ENCODE data around the gene LRRC74A. TPM values are rescaled to one million over a fixed set of nuclear protein-coding genes. Genes with fewer than 3 reads are reported as not detected.

The LRRC74A gene
- total and polyA plus RNA-seq, 2 experiments from 2014 or later: not detected

- Histone ChIP-seq H3K4me2 (no peak overlapping the region), H2AFZ (no peak overlapping the region), H3K36me3 (ENCODE audit: insufficient read depth) (no peaks in the 10 kb centered on the region), H3K9me2 (ENCODE audit: insufficient read depth) (no peaks in the 10 kb centered on the region), H3K27ac (ENCODE audit: low read depth) (no peak overlapping the region), H3K4me3 (no peak overlapping the region), H3K4me1 (ENCODE audit: insufficient read depth) (0 out of 2 replicates have a peak, but pooled peaks cover 10% of the 10 kb centered on the region), H4K20me1 (replicated peaks; ENCODE audit: insufficient read depth) (no peaks in the 10 kb centered on the region), H3F3A (replicated peaks; ENCODE audit: low read depth) (no peaks in the 10 kb centered on the region), H3K79me2 (replicated peaks; ENCODE audit: insufficient read depth) (no peaks in the 10 kb centered on the region), H3K27me3 (ENCODE audit: insufficient read depth) (no peaks in the 10 kb centered on the region)
- Mint-ChIP-seq H3K36me3 (ENCODE audit: low read depth) (no peaks in the 10 kb centered on the region), H3K4me3 (no peak overlapping the region), H3K4me1 (peaks cover 11% of the 10 kb centered on the region), H3K27me3 (ENCODE audit: insufficient read depth, low read depth, poor library complexity) (peaks cover 6% of the 10 kb centered on the region), H3K9me3 (no peaks in the 10 kb centered on the region; the same call in 2 of the 3 replicates), H3K27ac (no peak overlapping the region)
- no peak for ATAC-seq
- no peak for DNase-seq (ENCODE audit: low spot score)
- TF ChIP-seq, protein P1, sequence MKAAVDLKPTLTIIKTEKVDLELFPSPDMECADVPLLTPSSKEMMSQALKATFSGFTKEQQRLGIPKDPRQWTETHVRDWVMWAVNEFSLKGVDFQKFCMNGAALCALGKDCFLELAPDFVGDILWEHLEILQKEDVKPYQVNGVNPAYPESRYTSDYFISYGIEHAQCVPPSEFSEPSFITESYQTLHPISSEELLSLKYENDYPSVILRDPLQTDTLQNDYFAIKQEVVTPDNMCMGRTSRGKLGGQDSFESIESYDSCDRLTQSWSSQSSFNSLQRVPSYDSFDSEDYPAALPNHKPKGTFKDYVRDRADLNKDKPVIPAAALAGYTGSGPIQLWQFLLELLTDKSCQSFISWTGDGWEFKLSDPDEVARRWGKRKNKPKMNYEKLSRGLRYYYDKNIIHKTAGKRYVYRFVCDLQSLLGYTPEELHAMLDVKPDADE (IDR thresholded peaks at IDR 0.05): no peak
- no peak for TF ChIP-seq POLR2AphosphoS5 (IDR thresholded peaks at IDR 0.05; ENCODE audit: low read depth)
- TF ChIP-seq EZH2 (IDR thresholded peaks at IDR 0.05; ENCODE audit: low read depth, unreplicated experiment): no peak
- TF ChIP-seq, protein P2, sequence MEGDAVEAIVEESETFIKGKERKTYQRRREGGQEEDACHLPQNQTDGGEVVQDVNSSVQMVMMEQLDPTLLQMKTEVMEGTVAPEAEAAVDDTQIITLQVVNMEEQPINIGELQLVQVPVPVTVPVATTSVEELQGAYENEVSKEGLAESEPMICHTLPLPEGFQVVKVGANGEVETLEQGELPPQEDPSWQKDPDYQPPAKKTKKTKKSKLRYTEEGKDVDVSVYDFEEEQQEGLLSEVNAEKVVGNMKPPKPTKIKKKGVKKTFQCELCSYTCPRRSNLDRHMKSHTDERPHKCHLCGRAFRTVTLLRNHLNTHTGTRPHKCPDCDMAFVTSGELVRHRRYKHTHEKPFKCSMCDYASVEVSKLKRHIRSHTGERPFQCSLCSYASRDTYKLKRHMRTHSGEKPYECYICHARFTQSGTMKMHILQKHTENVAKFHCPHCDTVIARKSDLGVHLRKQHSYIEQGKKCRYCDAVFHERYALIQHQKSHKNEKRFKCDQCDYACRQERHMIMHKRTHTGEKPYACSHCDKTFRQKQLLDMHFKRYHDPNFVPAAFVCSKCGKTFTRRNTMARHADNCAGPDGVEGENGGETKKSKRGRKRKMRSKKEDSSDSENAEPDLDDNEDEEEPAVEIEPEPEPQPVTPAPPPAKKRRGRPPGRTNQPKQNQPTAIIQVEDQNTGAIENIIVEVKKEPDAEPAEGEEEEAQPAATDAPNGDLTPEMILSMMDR (conservative IDR thresholded peaks at IDR 0.05; ENCODE audit: low read depth in 2 of 2): no peak
- no peak for TF ChIP-seq ZNF331 (CRISPR knock-in tag; IDR thresholded peaks at IDR 0.05; ENCODE audit: low read depth)
- TF ChIP-seq ZNF114 (CRISPR knock-in tag; IDR thresholded peaks at IDR 0.05): no peak
- no peak for TF ChIP-seq CREB1 (CRISPR knock-in tag; IDR thresholded peaks at IDR 0.05; ENCODE audit: low read depth)
- no peak for TF ChIP-seq EZH2phosphoT487 (IDR thresholded peaks at IDR 0.05; ENCODE audit: unreplicated experiment)
These were observed 55.1 kb downstream of the LRRC74A start for GRCh38 chr14:76881348-76881747.

GRCh38 chr14:76882651-76883050, 56.4 kb downstream of the LRRC74A start:
- no peaks in the 10 kb centered on the region for H3K36me3 ChIP-seq (ENCODE audit: insufficient read depth)
- no peaks in the 10 kb centered on the region for H3K36me3 Mint-ChIP-seq (ENCODE audit: low read depth)
- H2AFZ ChIP-seq: no peak overlapping the region
- TF ChIP-seq JUNB (IDR thresholded peaks at IDR 0.05; ENCODE audit: unreplicated experiment) (no peak), NANOG (IDR thresholded peaks at IDR 0.05; ENCODE audit: borderline replicate concordance) (no peak), CREB1 (CRISPR knock-in tag; IDR thresholded peaks at IDR 0.05; ENCODE audit: low read depth) (no peak), STAT1 (IDR thresholded peaks at IDR 0.05; ENCODE audit: unreplicated experiment) (no peak), POLR2AphosphoS5 (IDR thresholded peaks at IDR 0.05; ENCODE audit: low read depth) (no peak)
- TF ChIP-seq, protein P3, sequence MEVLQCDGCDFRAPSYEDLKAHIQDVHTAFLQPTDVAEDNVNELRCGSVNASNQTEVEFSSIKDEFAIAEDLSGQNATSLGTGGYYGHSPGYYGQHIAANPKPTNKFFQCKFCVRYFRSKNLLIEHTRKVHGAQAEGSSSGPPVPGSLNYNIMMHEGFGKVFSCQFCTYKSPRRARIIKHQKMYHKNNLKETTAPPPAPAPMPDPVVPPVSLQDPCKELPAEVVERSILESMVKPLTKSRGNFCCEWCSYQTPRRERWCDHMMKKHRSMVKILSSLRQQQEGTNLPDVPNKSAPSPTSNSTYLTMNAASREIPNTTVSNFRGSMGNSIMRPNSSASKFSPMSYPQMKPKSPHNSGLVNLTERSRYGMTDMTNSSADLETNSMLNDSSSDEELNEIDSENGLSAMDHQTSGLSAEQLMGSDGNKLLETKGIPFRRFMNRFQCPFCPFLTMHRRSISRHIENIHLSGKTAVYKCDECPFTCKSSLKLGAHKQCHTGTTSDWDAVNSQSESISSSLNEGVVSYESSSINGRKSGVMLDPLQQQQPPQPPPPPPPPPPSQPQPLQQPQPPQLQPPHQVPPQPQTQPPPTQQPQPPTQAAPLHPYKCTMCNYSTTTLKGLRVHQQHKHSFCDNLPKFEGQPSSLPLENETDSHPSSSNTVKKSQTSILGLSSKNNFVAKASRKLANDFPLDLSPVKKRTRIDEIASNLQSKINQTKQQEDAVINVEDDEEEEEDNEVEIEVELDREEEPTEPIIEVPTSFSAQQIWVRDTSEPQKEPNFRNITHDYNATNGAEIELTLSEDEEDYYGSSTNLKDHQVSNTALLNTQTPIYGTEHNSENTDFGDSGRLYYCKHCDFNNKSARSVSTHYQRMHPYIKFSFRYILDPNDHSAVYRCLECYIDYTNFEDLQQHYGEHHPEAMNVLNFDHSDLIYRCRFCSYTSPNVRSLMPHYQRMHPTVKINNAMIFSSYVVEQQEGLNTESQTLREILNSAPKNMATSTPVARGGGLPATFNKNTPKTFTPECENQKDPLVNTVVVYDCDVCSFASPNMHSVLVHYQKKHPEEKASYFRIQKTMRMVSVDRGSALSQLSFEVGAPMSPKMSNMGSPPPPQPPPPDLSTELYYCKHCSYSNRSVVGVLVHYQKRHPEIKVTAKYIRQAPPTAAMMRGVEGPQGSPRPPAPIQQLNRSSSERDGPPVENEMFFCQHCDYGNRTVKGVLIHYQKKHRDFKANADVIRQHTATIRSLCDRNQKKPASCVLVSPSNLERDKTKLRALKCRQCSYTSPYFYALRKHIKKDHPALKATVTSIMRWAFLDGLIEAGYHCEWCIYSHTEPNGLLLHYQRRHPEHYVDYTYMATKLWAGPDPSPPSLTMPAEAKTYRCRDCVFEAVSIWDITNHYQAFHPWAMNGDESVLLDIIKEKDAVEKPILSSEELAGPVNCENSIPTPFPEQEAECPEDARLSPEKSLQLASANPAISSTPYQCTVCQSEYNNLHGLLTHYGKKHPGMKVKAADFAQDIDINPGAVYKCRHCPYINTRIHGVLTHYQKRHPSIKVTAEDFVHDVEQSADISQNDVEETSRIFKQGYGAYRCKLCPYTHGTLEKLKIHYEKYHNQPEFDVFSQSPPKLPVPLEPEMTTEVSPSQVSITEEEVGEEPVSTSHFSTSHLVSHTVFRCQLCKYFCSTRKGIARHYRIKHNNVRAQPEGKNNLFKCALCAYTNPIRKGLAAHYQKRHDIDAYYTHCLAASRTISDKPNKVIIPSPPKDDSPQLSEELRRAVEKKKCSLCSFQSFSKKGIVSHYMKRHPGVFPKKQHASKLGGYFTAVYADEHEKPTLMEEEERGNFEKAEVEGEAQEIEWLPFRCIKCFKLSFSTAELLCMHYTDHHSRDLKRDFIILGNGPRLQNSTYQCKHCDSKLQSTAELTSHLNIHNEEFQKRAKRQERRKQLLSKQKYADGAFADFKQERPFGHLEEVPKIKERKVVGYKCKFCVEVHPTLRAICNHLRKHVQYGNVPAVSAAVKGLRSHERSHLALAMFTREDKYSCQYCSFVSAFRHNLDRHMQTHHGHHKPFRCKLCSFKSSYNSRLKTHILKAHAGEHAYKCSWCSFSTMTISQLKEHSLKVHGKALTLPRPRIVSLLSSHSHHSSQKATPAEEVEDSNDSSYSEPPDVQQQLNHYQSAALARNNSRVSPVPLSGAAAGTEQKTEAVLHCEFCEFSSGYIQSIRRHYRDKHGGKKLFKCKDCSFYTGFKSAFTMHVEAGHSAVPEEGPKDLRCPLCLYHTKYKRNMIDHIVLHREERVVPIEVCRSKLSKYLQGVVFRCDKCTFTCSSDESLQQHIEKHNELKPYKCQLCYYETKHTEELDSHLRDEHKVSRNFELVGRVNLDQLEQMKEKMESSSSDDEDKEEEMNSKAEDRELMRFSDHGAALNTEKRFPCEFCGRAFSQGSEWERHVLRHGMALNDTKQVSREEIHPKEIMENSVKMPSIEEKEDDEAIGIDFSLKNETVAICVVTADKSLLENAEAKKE (CRISPR knock-in tag; IDR thresholded peaks at IDR 0.05): no peak
- 0 out of 2 replicates have a peak, but pooled peaks cover 10% of the 10 kb centered on the region for H3K4me1 ChIP-seq (ENCODE audit: insufficient read depth)
- H3K4me3 ChIP-seq: no peak overlapping the region
- peaks cover 13% of the 10 kb centered on the region for H3K4me1 Mint-ChIP-seq
- H3K27me3 ChIP-seq (ENCODE audit: insufficient read depth): no peaks in the 10 kb centered on the region
- no peak overlapping the region for H3K4me2 ChIP-seq
- H3F3A ChIP-seq (replicated peaks; ENCODE audit: low read depth): no peaks in the 10 kb centered on the region
- H3K79me2 ChIP-seq (replicated peaks; ENCODE audit: insufficient read depth): no peaks in the 10 kb centered on the region
- ATAC-seq: no peak
- H3K27me3 Mint-ChIP-seq (ENCODE audit: insufficient read depth, low read depth, poor library complexity): peaks cover 8% of the 10 kb centered on the region
- no peaks in the 10 kb centered on the region; the same call in 2 of the 3 replicates for H3K9me3 Mint-ChIP-seq
- DNase-seq (ENCODE audit: low spot score): no peak
- no peaks in the 10 kb centered on the region for H4K20me1 ChIP-seq (replicated peaks; ENCODE audit: insufficient read depth)
- H3K27ac Mint-ChIP-seq: no peak overlapping the region
- no peak overlapping the region for H3K27ac ChIP-seq (ENCODE audit: low read depth)
- no peaks in the 10 kb centered on the region for H3K9me2 ChIP-seq (ENCODE audit: insufficient read depth)
- H3K4me3 Mint-ChIP-seq: no peak overlapping the region
